ENCODE data around the gene METTL5.

DNA sequence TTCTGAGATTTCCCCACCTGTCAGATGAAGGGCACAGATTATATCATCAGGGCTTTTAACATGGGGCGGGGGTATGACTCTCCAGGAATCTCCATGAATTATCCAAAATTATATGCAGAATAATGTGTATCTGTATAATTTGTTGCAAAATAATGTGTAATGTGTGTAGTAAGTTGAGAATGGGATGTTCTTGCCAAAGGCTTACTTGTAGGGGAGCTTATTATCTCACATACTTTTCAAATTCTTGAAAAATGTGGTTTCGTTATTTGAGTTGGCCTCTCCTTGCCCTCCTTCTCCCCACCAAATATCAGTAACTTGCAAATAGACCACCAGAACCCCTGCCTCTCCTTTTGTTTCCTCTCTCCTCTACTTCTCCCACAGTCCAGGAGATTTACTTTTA, 38.1 kb upstream of the METTL5 start:
- TF ChIP-seq CTCF (IDR thresholded peaks at IDR 0.05; ENCODE audit: low read length) (no peak), EZH2 (optimal IDR thresholded peaks at IDR 0.05; ENCODE audit: low read depth, low read length) (no peak)
